K562 (cell line): ENCODE measurements around the gene ZKSCAN5. TPM values are rescaled to one million over a fixed set of nuclear protein-coding genes. Genes with fewer than 3 reads are reported as not detected.
A peak's percentile ranks its signal among the peaks of the same experiment; 100 is the strongest.

ENCODE experiments used
- ARID2 ChIP-seq: fragments of 450-650 bp; IDR thresholded peaks from 2 replicates; pipeline ENCODE4 v1.6.1; 2017; ENCODE audit warnings: antibody characterized with exemption, mild to moderate bottlenecking
- ARNT ChIP-seq, 2 experiments: fragments of 450-650 bp; IDR thresholded peaks; 2 replicates each; pipeline ENCODE4 v1.6.1; 2016; ENCODE audit warnings: mild to moderate bottlenecking in 1 of 2
- CBFA2T2 ChIP-seq: fragments of 450-650 bp; conservative IDR thresholded peaks from 2 replicates; pipeline ENCODE4 v1.6.1; 2017; ENCODE audit warnings: mild to moderate bottlenecking
- CHD1 ChIP-seq: fragments of 200-600 bp; sonication (generic); IDR thresholded peaks from one replicate; pipeline ENCODE4 v1.6.1; 2012; ENCODE audit warnings: mild to moderate bottlenecking, moderate library complexity, low read length, inconsistent platforms
- CTBP1 ChIP-seq: fragments of 450-650 bp; IDR thresholded peaks from 2 replicates; pipeline ENCODE4 v1.6.1; 2016; ENCODE audit warnings: borderline replicate concordance
- ESRRA ChIP-seq: fragments of 450-650 bp; IDR thresholded peaks from 2 replicates; pipeline ENCODE4 v1.6.1; 2014; ENCODE audit warnings: low read depth, mild to moderate bottlenecking, moderate library complexity, borderline replicate concordance
- FOXA3 ChIP-seq, 2 experiments: fragments of 450-650 bp in 1 of 2; sonication (generic) in 1 of 2; formaldehyde crosslinking; IDR thresholded peaks in 1 of 2; conservative IDR thresholded peaks in 1 of 2; 2 replicates each; pipeline versions ENCODE4 v1.4.0 to v1.8.0; 2020 to 2022; ENCODE audit warnings: mild to moderate bottlenecking in 2 of 2, missing genetic modification reagents in 1 of 2
- MTA2 ChIP-seq: fragments of 450-650 bp; IDR thresholded peaks from 2 replicates; pipeline ENCODE4 v1.6.1; 2016; ENCODE audit warnings: low read depth
- NCOR1 ChIP-seq: fragments of 450-650 bp; IDR thresholded peaks from 2 replicates; pipeline ENCODE4 v1.6.1; 2016; ENCODE audit warnings: mild to moderate bottlenecking, moderate library complexity
- NFE2 ChIP-seq: IDR thresholded peaks from 2 replicates; pipeline ENCODE4 v1.6.1; 2014; ENCODE audit warnings: antibody characterized with exemption, low read depth
- RBFOX2 ChIP-seq: fragments of 200-400 bp; formaldehyde crosslinking; IDR thresholded peaks from 2 replicates; pipeline ENCODE4 v1.6.1; 2017; ENCODE audit warnings: low read depth, mild to moderate bottlenecking, low read length, moderate library complexity
- STAT5A ChIP-seq: IDR thresholded peaks from 2 replicates; pipeline ENCODE4 v1.6.1; 2012; ENCODE audit warnings: low read length, inconsistent platforms, borderline replicate concordance
- TAL1 ChIP-seq: fragments of 450-650 bp; IDR thresholded peaks from 2 replicates; pipeline ENCODE4 v1.6.1; 2016; ENCODE audit warnings: mild to moderate bottlenecking
- polyA plus RNA-seq, 8 experiments: library from polyadenylated mRNA; depleted of rRNA in 4 of 8; stranded (reverse) in 5 of 8; unstranded in 3 of 8; fragments of >200 nt; fragmentation: Nextera tagmentation in 2 of 8; fragmentation: Illumina TruSeq in 1 of 8; extraction: Ambion mirVana in 2 of 8; extraction: Trizol in 1 of 8; gene quantifications; 2 replicates each; pipeline versions ENCODE4 v1.2.1 to v1.2.3, GENCODE V29; 2011 to 2014; ENCODE audit warnings: inconsistent platforms in 1 of 8, missing spikeins in 1 of 8
- total RNA-seq, 7 experiments: library from RNA; depleted of rRNA in 6 of 7; stranded (reverse); fragments of >200 nt in 6 of 7; fragmentation: Illumina TruSeq in 2 of 7; extraction: Trizol in 2 of 7; gene quantifications; 2 replicates each; pipeline versions ENCODE4 v1.2.1 to v1.2.3, GENCODE V29; 2011 to 2021; ENCODE audit warnings: low replicate concordance in 1 of 7
- TF ChIP-seq, protein P1 (sequence below): IDR thresholded peaks from 2 replicates; pipeline ENCODE4 v1.6.1; 2014; ENCODE audit warnings: antibody characterized with exemption
- TF ChIP-seq, protein P2 (sequence below), 2 experiments: fragments of 450-650 bp; IDR thresholded peaks; 2 replicates each; pipeline ENCODE4 v1.6.1; 2018; ENCODE audit warnings: mild to moderate bottlenecking in 2 of 2, low read depth in 1 of 2; ENCODE audit not compliant: partially characterized antibody in 2 of 2
- TF ChIP-seq, protein P3 (sequence below), 2 experiments: fragments of 450-650 bp in 1 of 2; sonication (generic) in 1 of 2; formaldehyde crosslinking in 1 of 2; IDR thresholded peaks in 1 of 2; conservative IDR thresholded peaks in 1 of 2; 2 replicates each; pipeline versions ENCODE4 v1.6.1 to v1.8.1; 2016 to 2023; ENCODE audit warnings: mild to moderate bottlenecking in 2 of 2, moderate library complexity in 2 of 2, inconsistent platforms in 1 of 2, missing genetic modification reagents in 1 of 2
- TF ChIP-seq, protein P4 (sequence below): sonication (generic); formaldehyde crosslinking; IDR thresholded peaks from 2 replicates; pipeline ENCODE4 v1.8.0; 2023; ENCODE audit warnings: missing genetic modification reagents, mild to moderate bottlenecking, borderline replicate concordance

ZKSCAN5 gene
- total and polyA plus RNA-seq, 9 of the 15 experiments (the other 6 are each of a cell fraction or from before 2014, with no cell fraction given): 4.2 to 19.0 (median 15.0) TPM

DNA sequence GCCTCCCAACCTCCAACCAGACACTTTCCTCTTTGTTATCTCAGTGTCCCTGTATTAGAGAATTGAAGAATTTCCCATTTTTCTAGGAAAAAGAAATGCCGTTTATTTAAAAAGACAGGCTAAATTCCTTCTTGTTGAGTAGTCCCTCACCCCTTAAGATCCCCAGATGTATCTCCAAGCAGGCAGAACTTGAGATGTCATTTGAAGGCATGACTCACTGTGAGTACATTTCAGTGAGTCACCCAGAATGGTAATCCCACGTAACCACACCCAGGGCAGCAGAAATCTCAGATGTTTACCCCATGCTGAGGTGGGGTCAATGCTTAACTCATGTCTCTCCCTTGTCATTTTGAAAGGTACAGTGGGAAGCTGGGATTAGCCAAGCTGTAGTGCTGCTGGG is 58.4 kb downstream of the ZKSCAN5 start (continued):
- TF ChIP-seq NFE2 (peak; percentile 76), CBFA2T2 (peak; percentile 57), RBFOX2 (0 out of 2 replicates have a peak, but pooled peaks have one; percentile 10), ESRRA (no peak), FOXA3 (CRISPR knock-in tag; conservative IDR thresholded peaks at IDR 0.05 in 1 of 2, IDR thresholded peaks at IDR 0.05 in 1 of 2) (peak in 1 of 2 experiments; percentile 77; a peak in 2 of 4 replicates), MTA2 (no peak), STAT5A (peak; percentile 41; the same call in 1 of the 2 replicates), ARNT (IDR thresholded peaks at IDR 0.05) (peak in 1 of 2 experiments; percentile 79; a peak in 1 of 4 replicates), NCOR1 (peak; percentile 64), ARID2 (no peak), TAL1 (peak; percentile 28; the same call in 1 of the 2 replicates), CHD1 (no peak), CTBP1 (peak; percentile 54; the same call in 1 of the 2 replicates)
- TF ChIP-seq, protein P1, sequence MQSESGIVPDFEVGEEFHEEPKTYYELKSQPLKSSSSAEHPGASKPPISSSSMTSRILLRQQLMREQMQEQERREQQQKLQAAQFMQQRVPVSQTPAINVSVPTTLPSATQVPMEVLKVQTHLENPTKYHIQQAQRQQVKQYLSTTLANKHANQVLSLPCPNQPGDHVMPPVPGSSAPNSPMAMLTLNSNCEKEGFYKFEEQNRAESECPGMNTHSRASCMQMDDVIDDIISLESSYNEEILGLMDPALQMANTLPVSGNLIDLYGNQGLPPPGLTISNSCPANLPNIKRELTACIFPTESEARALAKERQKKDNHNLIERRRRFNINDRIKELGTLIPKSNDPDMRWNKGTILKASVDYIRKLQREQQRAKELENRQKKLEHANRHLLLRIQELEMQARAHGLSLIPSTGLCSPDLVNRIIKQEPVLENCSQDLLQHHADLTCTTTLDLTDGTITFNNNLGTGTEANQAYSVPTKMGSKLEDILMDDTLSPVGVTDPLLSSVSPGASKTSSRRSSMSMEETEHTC: no peak
- TF ChIP-seq, protein P2, sequence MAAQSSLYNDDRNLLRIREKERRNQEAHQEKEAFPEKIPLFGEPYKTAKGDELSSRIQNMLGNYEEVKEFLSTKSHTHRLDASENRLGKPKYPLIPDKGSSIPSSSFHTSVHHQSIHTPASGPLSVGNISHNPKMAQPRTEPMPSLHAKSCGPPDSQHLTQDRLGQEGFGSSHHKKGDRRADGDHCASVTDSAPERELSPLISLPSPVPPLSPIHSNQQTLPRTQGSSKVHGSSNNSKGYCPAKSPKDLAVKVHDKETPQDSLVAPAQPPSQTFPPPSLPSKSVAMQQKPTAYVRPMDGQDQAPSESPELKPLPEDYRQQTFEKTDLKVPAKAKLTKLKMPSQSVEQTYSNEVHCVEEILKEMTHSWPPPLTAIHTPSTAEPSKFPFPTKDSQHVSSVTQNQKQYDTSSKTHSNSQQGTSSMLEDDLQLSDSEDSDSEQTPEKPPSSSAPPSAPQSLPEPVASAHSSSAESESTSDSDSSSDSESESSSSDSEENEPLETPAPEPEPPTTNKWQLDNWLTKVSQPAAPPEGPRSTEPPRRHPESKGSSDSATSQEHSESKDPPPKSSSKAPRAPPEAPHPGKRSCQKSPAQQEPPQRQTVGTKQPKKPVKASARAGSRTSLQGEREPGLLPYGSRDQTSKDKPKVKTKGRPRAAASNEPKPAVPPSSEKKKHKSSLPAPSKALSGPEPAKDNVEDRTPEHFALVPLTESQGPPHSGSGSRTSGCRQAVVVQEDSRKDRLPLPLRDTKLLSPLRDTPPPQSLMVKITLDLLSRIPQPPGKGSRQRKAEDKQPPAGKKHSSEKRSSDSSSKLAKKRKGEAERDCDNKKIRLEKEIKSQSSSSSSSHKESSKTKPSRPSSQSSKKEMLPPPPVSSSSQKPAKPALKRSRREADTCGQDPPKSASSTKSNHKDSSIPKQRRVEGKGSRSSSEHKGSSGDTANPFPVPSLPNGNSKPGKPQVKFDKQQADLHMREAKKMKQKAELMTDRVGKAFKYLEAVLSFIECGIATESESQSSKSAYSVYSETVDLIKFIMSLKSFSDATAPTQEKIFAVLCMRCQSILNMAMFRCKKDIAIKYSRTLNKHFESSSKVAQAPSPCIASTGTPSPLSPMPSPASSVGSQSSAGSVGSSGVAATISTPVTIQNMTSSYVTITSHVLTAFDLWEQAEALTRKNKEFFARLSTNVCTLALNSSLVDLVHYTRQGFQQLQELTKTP (IDR thresholded peaks at IDR 0.05; ENCODE audit: low read depth in 1 of 2, partially characterized antibody in 2 of 2): peak in 1 of 2 experiments; percentile 56
- TF ChIP-seq, protein P3, sequence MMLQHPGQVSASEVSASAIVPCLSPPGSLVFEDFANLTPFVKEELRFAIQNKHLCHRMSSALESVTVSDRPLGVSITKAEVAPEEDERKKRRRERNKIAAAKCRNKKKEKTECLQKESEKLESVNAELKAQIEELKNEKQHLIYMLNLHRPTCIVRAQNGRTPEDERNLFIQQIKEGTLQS (IDR thresholded peaks at IDR 0.05): peak; percentile 99
- TF ChIP-seq, protein P3 (CRISPR knock-in tag; conservative IDR thresholded peaks at IDR 0.05): peak; percentile 96
- TF ChIP-seq, protein P4, sequence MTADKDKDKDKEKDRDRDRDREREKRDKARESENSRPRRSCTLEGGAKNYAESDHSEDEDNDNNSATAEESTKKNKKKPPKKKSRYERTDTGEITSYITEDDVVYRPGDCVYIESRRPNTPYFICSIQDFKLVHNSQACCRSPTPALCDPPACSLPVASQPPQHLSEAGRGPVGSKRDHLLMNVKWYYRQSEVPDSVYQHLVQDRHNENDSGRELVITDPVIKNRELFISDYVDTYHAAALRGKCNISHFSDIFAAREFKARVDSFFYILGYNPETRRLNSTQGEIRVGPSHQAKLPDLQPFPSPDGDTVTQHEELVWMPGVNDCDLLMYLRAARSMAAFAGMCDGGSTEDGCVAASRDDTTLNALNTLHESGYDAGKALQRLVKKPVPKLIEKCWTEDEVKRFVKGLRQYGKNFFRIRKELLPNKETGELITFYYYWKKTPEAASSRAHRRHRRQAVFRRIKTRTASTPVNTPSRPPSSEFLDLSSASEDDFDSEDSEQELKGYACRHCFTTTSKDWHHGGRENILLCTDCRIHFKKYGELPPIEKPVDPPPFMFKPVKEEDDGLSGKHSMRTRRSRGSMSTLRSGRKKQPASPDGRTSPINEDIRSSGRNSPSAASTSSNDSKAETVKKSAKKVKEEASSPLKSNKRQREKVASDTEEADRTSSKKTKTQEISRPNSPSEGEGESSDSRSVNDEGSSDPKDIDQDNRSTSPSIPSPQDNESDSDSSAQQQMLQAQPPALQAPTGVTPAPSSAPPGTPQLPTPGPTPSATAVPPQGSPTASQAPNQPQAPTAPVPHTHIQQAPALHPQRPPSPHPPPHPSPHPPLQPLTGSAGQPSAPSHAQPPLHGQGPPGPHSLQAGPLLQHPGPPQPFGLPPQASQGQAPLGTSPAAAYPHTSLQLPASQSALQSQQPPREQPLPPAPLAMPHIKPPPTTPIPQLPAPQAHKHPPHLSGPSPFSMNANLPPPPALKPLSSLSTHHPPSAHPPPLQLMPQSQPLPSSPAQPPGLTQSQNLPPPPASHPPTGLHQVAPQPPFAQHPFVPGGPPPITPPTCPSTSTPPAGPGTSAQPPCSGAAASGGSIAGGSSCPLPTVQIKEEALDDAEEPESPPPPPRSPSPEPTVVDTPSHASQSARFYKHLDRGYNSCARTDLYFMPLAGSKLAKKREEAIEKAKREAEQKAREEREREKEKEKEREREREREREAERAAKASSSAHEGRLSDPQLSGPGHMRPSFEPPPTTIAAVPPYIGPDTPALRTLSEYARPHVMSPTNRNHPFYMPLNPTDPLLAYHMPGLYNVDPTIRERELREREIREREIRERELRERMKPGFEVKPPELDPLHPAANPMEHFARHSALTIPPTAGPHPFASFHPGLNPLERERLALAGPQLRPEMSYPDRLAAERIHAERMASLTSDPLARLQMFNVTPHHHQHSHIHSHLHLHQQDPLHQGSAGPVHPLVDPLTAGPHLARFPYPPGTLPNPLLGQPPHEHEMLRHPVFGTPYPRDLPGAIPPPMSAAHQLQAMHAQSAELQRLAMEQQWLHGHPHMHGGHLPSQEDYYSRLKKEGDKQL (CRISPR knock-in tag): no peak
